Mucosa of rectum (tissue), 2 donors: ENCODE measurements around the gene PLEKHH1.

Experiments
- H3K27ac ChIP-seq, 2 donors: one replicate each; pipeline ENCODE4 v1.7.0; 2013; ENCODE audit warnings: inconsistent platforms in 2 of 2, low read depth in 2 of 2, low read length in 2 of 2
- H3K27me3 ChIP-seq, 2 donors: one replicate each; pipeline ENCODE4 v1.7.0; 2013; ENCODE audit warnings: low read length in 2 of 2; ENCODE audit not compliant: control insufficient read depth in 2 of 2, insufficient read depth in 2 of 2
- H3K36me3 ChIP-seq, 2 donors: one replicate each; pipeline ENCODE4 v1.7.0; 2013; ENCODE audit warnings: low read length in 2 of 2; ENCODE audit not compliant: control insufficient read depth in 2 of 2, insufficient read depth in 2 of 2
- H3K4me1 ChIP-seq, 2 donors: one replicate each; pipeline ENCODE4 v1.7.0; 2013; ENCODE audit warnings: low read length in 2 of 2, mild to moderate bottlenecking in 1 of 2; ENCODE audit not compliant: control insufficient read depth in 2 of 2, insufficient read depth in 2 of 2
- H3K4me3 ChIP-seq, 2 donors: one replicate each; pipeline ENCODE4 v1.7.0; 2013; ENCODE audit warnings: low read length in 2 of 2
- H3K9ac ChIP-seq, 2 donors: one replicate each; pipeline ENCODE4 v1.7.0; 2013; ENCODE audit warnings: low read length in 2 of 2, low read depth in 1 of 2, mild to moderate bottlenecking in 1 of 2
- H3K9me3 ChIP-seq, 2 donors: one replicate each; pipeline ENCODE4 v1.7.0; 2013; ENCODE audit warnings: low read length in 2 of 2; ENCODE audit not compliant: control insufficient read depth in 2 of 2
- donor health status: healthy.
- donor health status: Normal muscosa, but diverticular disease.

The PLEKHH1 gene

DNA sequence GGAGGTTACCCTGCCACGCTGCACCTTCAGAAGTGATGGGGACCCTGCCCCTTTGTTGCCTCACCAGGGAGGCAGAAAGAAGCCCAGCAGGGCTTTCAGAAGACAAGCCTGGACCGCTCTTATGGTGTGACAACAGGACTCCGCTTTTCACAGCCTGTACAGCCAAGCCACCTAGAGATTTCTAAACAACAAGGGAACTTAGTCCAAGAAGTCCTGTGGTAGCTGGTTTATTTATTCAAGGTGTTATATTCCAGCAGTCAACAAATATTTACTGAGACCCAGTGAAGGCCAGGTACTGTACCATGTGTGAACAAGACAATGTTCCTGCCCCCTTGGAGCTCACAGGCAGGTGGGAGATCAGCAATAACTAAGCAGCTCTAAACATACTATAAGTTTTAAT is 40.6 kb upstream of the PLEKHH1 start:
- Histone ChIP-seq H3K4me1 (peaks cover 9 to 10% of the 10 kb centered on the region in 2 donors), H3K9ac (no peak overlapping the region), H3K4me3 (no peak overlapping the region), H3K27me3 (no peaks in the 10 kb centered on the region), H3K27ac (no peak overlapping the region), H3K9me3 (peaks cover 5% of the 10 kb centered on the region in 2 donors), H3K36me3 (no peaks in the 10 kb centered on the region)

DNA sequence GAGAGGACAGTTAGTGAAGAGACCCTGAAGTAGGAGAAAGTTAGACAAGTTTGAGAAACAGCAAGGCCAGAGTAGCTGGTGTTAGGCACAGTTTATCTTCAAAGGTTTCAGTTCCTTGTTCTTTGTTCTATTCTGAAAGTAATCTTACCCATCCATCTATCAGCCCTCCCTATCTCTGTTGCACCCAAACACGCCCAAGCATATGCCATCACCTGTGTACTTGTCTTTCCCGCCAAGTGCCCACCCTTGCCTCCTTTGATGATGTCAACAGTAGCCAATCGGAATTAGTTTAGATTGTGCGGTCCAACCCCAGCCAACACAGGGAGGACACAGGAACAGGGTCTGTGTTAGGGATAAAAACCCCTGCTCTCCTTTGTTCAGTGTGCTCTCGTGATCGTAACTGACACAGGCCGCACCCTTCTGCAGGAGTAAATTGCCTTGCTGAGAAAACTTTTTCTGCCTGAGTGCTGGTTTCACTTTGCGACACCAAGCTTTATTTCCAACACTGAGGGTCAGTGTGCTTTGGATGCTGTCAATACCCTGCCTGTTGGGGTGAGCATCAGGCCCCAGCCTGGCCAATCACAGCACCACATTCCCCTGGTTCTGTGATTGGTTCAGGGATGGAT is 39.9 kb upstream of the PLEKHH1 start:
- no peak overlapping the region for H3K27ac ChIP-seq

DNA sequence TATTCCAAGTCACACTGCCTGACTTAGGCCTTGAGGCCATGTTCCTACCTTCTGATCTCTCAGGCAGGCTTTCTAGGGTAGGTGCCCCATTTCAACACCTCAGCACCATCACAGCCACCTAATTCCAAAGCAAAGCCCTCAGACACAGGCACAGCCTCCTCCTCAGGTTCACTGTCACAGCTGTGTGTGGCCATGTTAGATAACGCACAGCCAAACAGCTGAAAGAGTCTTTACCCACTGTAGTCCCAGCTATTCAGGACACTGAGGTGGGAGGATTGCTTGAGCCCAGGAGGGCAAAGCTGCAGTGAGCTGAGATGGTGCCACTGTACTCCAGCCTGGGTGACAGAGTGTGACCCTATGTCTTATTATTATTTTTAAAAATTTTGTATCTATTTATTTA is 37.3 kb upstream of the PLEKHH1 start:
- H3K27ac ChIP-seq: no peak overlapping the region
- H3K27me3 ChIP-seq: no peaks in the 10 kb centered on the region
- no peak overlapping the region for H3K9ac ChIP-seq
- peaks cover 5% of the 10 kb centered on the region in 2 donors for H3K9me3 ChIP-seq
- no peak overlapping the region for H3K4me3 ChIP-seq
- H3K36me3 ChIP-seq: no peaks in the 10 kb centered on the region
- no peaks in the 10 kb centered on the region for H3K4me1 ChIP-seq

More for the DNA sequence above, 39.9 kb upstream of the PLEKHH1 start:
- Histone ChIP-seq H3K36me3 (no peaks in the 10 kb centered on the region), H3K4me1 (peaks cover 9 to 10% of the 10 kb centered on the region in 2 donors), H3K27me3 (no peaks in the 10 kb centered on the region), H3K9me3 (peaks cover 5% of the 10 kb centered on the region in 2 donors), H3K9ac (no peak overlapping the region), H3K4me3 (no peak overlapping the region)

DNA sequence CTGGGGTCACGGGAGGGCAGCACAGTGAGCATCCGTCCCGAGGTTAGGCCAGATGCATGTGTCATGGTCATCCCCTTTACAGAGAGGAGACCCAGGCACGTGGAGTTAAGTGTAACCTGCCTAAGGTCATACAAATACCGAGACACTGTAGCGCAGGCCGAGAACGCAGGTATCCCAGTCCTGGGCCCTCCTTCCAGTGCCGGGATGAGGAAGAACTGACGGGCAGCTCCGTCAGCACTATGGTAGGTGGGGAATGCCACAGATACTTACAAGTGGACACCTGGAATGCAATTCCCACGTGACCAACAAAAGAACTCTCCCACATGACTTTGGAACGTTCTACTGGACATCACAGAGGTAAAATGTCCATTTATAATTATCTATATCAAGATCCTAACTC is 35.9 kb upstream of the PLEKHH1 start:
- Histone ChIP-seq H3K4me3 (no peak overlapping the region), H3K27me3 (no peaks in the 10 kb centered on the region), H3K9ac (no peak overlapping the region), H3K27ac (no peak overlapping the region), H3K36me3 (no peaks in the 10 kb centered on the region), H3K9me3 (peaks cover 5% of the 10 kb centered on the region in 2 donors), H3K4me1 (no peaks in the 10 kb centered on the region)

DNA sequence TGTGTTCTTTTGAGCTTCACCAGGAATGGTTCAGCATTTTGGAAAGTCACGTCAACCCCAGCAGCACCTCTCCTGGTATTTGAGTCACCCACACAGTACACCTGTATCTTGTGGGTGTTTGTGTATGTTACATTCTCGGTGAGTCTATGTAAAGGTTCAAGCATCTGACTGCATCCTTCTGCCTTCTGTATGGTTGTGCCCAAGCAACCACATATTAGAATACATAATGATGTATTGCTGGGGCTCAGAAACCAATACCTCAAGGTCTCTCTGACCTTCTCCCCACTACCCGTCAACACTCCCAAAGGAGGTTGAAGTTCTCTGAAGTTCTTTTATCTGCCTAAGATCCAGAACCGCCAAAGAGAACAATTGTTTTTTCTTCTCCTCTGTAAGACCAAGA is 35.4 kb upstream of the PLEKHH1 start:
- Histone ChIP-seq H3K4me3 (no peak overlapping the region), H3K27me3 (no peaks in the 10 kb centered on the region), H3K36me3 (no peaks in the 10 kb centered on the region), H3K4me1 (no peaks in the 10 kb centered on the region), H3K9me3 (peaks cover 5% of the 10 kb centered on the region in 2 donors), H3K27ac (no peak overlapping the region), H3K9ac (no peak overlapping the region)

DNA sequence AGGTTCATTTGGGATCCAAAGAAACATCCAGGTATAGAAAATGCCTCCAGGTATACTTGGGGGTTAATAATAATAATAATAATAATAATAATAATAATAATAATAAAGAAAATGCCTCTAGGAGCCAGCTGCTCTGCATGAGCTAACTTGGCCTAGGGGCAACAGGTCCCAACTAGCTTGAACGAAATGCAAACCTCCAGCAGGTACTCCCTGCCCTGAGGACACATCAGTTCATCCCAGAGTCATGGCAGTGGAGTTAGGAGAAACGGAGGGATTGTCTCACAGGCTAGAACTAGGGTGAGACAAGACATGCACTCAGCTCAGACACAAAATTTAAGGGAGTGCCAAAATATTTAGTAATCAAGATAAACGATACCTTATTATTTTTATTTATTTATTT is 32.1 kb upstream of the PLEKHH1 start:
- no peaks in the 10 kb centered on the region for H3K4me1 ChIP-seq
- no peak overlapping the region for H3K27ac ChIP-seq

DNA sequence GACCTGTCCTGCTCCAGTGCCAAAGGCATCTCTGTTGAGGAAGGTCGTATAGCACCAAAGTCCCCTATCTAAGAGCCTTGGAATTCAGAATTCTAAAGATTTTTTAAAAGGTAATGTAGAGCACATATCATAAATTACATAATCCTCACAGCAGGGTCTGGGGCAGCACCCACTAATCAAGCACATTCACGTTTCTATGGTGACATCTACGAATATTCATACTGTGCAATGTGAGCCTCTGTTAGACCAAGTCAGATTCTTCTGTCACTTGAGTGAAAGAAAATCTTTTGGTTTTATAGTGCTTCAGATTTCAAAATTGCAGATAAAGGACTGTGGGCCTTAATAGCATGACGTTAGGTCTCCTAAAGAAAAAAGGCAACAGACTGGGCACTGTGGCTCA is 31.4 kb upstream of the PLEKHH1 start:
- Histone ChIP-seq H3K9me3 (no peaks in the 10 kb centered on the region), H3K36me3 (no peaks in the 10 kb centered on the region), H3K4me1 (no peaks in the 10 kb centered on the region), H3K27ac (no peak overlapping the region), H3K27me3 (no peaks in the 10 kb centered on the region), H3K9ac (no peak overlapping the region), H3K4me3 (no peak overlapping the region)

More for the DNA sequence above, 32.1 kb upstream of the PLEKHH1 start:
- Histone ChIP-seq H3K4me3 (no peak overlapping the region), H3K27me3 (no peaks in the 10 kb centered on the region), H3K36me3 (no peaks in the 10 kb centered on the region), H3K9me3 (no peaks in the 10 kb centered on the region), H3K9ac (no peak overlapping the region)

DNA sequence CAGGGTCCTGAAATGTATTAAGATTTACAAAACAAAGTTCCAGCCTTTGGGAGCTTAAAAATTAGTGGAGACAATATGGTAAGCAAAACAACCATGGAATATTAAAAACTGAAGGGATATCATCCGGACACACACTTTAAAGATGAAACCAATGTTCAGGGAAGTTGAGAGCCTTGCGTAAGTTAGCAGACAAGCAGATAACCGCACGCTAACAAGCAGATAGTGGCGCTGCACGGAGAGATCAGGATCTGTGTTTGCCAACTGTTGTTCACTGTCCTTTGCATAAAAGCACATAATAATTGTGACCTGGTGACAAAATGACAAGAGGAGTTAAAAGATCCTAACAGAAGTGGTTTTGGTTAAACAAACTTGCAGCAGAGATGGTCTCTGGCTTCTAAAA is 30.2 kb upstream of the PLEKHH1 start:
- H3K4me3 ChIP-seq: no peak overlapping the region
- H3K27ac ChIP-seq: no peak overlapping the region
- H3K36me3 ChIP-seq: no peaks in the 10 kb centered on the region
- H3K9ac ChIP-seq: no peak overlapping the region
- H3K4me1 ChIP-seq: no peaks in the 10 kb centered on the region
- no peaks in the 10 kb centered on the region for H3K27me3 ChIP-seq
- H3K9me3 ChIP-seq: no peaks in the 10 kb centered on the region

DNA sequence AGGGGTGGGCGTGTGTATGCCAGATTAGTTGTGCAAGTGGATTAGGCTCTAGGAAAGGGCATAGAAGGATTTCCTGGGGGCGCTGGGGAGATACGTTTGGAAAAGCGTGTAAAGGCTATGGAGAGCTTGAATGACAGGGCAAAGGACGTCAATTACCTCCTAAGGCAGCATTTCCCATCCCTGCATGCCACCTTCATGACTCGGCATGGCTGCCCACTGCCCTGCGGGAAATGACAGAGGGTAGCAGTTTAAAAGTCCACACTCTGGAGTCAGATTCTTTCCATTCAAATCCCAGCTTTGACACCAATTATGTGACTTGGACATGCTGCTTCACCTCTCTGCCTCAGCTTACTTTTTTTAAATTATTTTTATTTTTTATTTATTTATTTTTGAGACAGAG is 29.8 kb upstream of the PLEKHH1 start:
- no peaks in the 10 kb centered on the region for H3K9me3 ChIP-seq
- H3K36me3 ChIP-seq: no peaks in the 10 kb centered on the region
- H3K27me3 ChIP-seq: no peaks in the 10 kb centered on the region
- no peaks in the 10 kb centered on the region for H3K4me1 ChIP-seq
- H3K9ac ChIP-seq: no peak overlapping the region
- H3K27ac ChIP-seq: no peak overlapping the region
- H3K4me3 ChIP-seq: no peak overlapping the region

DNA sequence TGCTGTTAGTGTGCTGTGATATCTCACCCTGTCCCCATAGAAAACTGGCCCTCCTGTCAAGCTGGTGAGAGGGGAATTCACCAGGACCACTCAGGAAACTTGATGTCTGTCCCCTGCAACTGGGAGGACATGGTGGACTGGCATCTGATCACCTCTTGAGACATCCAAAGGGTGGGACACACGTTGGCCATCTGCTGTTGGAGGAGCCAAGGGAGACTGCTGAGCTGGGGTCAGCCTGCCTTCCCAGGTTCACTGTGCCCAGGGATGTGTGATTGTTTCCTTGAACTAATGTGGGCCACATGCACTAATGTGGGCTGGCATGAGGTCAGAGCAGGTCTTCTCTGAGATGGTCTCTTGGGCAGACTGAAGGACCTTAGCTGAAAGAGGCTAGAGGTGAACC is 27.8 kb upstream of the PLEKHH1 start:
- Histone ChIP-seq H3K9ac (no peak overlapping the region), H3K4me1 (no peaks in the 10 kb centered on the region), H3K27me3 (no peaks in the 10 kb centered on the region), H3K9me3 (no peaks in the 10 kb centered on the region), H3K27ac (no peak overlapping the region), H3K4me3 (no peak overlapping the region), H3K36me3 (no peaks in the 10 kb centered on the region)

DNA sequence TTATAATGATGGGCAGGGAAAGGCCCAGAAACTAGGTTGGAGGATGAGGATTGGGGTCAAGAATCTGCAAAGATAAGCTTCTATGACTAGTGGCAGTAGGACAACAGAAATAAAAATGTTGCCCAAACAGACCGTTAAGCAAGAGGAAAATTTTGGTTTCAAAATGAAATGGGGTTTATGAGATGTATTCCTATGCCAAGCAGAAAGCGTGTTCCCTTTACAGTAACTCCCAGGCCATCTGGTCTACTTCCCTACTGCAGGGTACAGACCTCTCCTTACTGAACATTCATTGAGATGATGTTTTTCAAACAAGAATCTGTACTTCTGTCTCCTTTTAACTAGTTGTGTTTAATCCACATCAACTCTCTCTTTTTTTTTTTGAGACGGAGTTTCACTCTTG is 24.1 kb upstream of the PLEKHH1 start:
- Histone ChIP-seq H3K9me3 (no peaks in the 10 kb centered on the region), H3K27ac (no peak overlapping the region), H3K27me3 (no peaks in the 10 kb centered on the region)

More for the DNA sequence above, 24.1 kb upstream of the PLEKHH1 start:
- no peak overlapping the region for H3K9ac ChIP-seq
- H3K4me3 ChIP-seq: no peak overlapping the region
- peaks cover 3 to 5% of the 10 kb centered on the region in 2 donors for H3K4me1 ChIP-seq
- no peaks in the 10 kb centered on the region for H3K36me3 ChIP-seq
